Glomerular visceral epithelial cell (primary cell): ENCODE data around the gene MEIS1.

Source experiments
- DNase-seq: peaks from one replicate; pipeline ENCODE4 v3.0.0-alpha.2; 2016; ENCODE audit errors: extremely low spot score

The MEIS1 gene

DNA sequence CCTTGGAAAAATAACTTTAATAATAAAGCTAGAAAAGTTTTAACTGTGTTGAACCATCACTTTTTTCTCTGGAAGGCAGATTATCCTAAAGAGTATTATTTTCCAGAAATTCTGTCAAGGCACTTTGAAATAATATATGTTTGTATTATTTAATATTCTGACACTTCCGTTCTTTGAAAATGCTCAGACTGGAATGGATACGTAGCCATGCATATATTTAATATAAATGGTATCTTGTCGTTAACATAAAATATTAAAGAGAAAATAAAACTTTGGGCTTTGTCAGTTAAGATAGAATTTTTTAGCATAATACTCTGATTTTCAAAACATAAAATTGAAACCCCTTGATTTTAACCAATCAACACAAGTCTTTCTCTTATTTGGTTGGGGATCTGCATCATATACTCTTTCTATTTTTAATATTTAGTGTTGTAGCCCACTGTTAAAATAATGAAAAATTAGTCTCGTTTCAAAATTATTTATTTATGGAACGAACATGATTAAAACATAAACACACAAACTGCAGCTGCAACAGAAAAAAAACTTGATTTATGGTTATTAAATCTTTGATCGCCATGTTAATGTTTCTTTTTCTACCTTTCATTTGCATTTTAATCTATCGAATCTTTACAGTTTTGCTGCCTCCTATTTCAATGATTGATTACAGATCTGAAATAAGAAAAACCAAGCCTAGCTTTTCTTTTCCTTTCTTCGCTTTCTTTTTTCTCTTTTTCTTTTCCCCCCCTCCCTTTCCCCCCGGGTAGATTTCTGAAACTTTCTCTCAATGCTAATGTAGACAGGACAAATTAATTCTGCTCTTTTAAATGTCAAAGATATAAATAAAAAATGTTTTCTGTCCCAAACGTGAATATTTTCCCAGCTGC is 145.5 kb downstream of the MEIS1 start:
- no peak for DNase-seq

DNA sequence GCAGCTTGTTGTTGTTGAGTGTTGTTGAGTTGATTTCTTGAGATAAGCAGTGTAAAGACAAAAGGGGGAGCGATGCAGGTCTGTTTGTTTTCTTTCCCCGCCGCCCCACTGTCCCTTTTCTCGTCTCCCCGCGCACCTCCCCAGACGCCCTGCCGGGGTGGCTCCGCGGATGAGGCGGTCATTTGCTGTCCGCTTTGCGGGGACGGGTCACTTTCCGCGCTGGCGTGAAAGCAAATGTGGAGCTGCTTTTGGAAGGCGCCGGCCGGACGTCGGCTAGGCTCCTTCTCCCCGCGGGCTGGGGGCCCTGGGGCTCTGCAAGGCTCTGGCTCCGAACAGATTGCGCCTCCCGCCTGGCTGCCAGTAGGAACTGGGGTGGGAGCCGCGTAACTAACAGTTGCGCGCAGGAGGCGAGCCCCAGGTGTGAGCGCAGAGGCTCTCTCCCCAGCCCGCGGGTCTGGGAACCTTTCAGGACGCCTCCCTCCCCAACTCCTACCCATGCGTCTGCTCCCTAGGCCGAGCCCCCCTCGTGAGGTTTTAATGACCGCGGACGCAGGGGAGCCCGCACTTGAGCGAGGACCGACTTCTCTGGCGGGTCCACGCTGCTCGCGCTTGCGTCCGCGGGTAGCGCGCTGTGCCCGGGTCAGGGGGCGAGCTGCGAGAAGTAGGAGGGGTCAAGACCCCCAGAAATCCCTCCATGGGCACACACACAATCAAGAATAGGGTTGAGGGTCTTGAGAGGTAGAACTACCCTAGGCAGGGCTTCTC is 146.6 kb downstream of the MEIS1 start:
- DNase-seq, result no peak

DNA sequence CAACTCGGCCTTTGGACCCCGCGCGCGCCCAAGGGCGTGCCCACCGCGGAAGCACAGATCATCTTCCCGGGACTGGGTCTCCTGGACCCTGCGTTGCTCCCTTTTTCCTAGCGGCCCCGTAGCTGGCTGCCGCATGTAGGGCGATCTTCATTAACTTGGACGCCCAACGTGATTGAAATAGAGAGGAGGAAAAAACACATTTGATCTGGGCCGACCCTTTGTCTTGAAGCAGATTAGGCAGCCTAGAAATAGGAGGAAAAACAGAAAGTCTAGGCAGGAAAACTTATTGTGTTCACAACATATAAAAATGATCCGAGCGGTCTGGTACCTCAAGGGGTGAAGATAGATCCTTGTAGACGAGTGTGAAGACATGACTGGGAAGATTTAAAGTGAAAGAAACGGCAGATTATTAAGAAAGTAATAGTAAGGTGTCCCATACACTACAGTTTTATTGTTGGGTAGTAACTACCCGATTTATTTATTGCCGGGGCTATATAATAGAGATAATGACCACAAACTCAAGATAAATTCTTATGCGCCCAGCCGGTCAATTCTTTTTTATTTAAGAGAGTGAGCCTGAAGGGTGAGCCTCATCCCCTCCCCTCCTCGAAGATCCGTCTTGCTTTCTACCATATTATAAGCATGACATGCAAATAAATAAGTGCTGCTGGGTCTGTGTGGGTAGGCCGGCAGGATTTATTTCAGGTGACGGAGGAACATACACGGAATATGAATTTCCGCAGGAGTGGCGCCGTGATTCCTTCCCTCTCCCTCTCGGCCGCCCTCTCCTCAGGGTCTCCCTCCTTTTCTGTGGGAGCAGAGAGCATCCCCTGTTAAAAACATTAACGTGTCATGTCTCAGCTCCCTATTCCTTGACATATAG is 147.4 kb downstream of the MEIS1 start:
- DNase-seq, result no peak

DNA sequence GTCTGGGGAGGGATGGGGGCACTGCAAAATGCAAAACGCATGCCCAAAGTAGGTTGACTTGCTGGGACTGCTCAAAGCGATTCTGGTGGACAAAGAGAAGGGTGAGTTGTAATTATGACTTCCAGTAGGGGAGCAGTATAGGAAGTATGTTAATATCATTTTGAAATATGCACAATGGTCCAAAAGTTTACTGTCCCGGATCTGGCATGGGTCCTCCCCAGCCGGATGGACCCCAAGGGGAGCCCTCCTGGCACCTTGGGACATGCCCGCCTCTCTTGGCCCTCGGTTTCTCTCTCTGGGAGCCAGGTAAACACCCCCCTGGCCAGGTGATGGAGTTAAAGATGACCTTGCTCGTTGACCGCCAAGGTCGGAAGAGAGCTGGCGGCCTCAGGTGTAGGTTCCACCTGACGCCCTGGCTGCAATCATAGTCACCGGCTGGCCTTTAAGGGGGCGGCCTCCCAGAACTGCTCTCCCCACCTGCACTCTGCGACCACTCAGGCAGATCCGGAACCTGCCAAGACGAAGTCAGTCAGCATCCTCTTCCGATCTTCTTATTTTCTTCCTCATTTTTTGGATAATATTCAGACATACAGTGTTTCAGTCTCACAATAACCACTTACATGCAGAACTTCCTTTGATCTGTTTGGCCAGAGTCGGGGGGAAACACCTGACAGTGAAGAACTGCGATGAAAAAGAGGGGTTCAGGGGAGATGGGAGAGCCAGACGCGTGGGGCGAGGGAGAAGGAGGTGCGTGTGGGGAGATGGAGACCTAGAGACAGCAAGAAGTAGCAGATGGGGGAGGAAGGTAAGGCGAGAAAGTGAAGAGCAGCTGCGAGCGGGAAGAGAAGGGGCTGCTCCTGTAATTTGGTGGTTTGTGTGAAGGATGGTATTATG is 148.3 kb downstream of the MEIS1 start:
- DNase-seq, result no peak

DNA sequence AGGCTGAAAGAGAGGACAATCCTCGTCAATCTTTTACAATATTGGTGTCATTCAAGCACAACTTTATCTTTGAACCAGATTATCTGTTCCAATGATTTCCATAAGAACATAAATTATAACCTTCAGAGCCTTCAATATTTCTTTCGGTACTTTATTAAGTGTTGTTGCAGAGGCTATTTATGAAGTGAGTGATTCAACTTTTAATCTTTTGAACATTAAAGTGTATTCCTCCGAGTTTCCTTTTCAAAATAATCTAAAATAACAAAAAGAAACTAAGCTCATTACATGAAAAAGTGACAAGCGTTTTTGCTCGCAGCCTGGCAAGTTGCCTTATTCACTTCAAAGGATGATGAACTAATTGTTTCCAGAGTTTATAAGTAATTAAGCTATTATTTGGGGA is 149.0 kb downstream of the MEIS1 start:
- DNase-seq, result no peak

DNA sequence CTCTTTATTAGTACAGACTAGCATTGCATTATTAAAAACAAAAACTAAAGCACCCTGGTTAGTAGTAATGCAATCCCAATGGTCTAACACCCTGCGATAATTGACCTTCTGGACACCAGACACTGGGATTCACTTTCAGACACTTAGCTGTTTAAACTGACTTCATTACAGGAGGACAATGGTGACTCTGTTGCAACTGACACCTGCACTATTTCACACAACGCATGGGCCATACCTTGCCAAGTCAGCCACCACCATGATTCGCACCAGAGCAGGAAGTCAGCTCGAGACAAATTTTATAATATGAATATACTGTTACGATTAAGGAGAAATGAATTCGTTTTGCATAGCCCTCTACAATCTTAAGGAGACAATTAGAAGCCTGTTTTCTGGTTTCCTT is 150.7 kb downstream of the MEIS1 start:
- no peak for DNase-seq

DNA sequence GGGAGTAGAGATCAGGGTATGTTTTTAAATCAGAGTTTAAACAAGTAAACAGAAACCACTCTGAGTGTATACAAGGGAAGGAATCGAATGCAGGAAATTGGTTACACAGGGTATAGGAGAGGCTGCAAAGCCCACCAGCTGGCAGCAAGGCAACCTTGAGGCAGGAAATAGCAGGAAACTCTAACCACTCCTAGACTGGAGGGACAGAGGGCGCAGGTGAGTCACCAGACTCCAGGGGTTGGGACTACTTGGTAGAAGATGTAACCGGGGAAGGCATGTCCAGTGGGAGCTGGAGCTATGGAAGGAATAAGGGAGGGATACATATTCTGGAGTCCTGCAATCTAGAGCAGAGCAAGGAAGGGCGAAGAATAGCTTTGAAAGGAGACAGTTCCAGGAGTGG is 152.3 kb downstream of the MEIS1 start:
- no peak for DNase-seq

DNA sequence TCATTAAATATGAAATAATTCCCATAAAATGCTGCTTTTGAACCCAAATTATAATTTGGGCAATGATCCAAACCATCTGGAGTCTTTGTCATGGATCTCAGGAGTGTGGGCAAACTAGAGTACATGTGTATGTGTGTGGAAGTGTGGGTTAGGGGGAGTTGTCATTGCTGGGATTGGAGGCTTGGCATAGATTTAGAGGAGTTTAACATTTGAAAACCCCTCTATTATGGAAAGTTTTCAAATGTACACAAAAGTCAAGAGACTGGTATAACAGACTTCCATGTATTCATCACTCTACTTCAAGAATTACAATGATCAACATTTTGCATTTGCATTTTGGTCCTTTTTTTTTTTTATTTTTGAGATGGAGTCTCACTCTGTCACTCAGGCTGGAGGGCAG is 159.1 kb downstream of the MEIS1 start:
- no peak for DNase-seq

DNA sequence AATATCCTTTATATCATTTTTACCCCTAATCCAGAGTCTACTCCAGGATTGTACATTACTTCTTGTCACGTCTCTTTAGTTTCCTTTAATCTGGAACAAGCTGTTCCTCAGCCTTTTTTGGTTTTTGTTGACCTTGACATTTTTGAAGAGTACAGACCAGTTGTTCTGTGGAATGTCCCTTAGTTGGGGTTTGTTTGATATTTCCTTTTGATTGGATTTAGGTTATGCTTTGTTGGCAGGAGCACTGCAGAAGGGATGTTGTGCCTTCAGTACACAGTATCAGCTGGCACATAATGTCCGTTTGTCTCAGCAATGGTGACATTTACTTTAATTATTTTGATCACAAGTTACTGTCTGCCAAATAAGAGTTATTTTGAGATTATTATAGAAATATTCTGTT is 160.6 kb downstream of the MEIS1 start:
- DNase-seq, result no peak

DNA sequence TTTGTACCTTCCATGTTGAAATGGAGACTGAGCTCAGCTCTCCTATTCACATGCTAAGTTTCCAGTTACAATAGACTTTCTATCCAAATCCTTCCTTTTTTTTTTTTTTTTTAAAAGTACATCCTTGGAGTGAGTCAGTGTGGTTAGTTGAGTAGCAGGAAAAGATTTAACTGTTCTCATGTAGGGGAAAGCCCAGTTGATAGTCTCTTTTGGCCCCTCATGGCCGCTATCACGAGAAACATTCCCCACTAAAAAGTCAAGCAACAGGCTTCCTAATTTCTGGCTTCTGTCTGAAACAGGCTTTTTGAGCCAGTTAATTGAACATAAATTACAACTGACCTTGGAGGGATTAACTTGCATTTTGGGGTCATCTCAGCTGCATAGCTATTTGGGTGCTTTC is 161.3 kb downstream of the MEIS1 start:
- DNase-seq, result no peak

DNA sequence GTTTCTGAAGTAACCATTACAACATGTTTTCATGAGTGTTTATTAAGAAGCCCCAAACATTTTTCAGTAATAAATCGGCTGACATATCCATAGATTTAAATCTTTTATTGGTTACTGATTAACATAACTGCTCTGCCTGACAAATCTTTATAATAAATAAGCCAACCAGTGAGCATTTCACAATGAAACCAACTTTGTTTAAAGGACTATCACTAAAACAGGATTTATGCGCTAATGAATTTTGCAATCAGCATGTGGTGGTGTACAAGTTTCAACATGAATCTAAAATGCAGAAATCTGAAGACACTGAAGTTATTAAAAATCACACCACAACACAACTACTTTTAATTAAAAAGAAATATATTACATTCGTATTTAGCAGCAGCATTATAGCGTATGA is 166.7 kb downstream of the MEIS1 start:
- no peak for DNase-seq

DNA sequence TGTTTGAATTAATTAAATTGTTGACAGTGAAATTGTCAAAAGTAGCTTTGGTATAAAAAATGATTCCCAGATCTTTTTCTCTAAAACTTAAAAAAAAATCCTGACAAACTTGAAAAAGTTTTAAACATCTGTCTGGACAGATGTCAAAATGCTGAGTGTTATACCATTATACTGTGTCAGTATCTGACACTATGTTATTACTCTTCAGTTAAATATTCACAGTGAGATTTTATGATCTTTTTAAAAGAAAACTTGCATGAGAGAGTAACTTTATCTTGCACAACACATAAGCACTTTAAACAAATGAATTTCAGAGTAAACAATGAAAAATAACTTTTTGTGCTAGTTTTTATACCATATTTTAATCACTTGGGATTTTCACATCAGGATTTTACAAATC is 167.4 kb downstream of the MEIS1 start:
- no peak for DNase-seq

DNA sequence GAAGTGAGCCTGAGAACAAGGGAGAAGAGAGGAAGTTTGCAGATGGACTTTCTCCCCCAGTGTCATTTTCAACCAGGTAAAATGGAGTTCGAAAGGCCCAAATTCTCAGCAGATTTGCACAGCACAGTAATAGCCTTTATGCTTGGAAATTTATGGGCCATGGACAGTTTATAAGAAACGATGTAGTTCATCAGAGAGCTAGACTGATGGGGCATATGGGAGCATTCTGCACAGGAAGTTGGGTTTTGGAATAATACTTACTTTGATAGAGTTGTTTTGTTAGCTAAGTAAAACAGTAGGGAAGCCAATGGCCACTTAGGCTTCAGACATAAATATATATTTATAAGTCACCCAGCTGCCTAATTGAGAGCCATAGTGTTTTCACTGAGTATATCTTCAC is 169.4 kb downstream of the MEIS1 start:
- DNase-seq, result no peak

DNA sequence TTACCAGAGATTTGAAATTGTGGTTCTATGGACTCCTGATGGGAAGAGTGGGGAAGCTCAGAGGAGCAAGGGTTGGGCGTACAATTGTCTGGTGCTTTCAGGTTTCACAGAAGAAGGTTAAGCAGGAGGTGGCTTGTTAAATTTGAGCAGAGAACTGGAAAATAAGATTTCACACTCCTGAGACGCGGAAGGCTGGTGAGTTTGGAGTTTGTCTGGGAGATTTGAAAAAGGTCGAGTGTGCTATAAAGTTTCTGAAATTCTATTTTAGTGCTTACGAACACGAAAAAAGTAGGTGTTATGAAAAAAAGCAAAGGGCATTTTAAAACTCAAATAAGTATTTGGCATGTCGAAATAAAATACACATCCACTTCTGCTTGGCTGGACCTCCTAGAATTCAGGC is 170.1 kb downstream of the MEIS1 start:
- DNase-seq, result no peak

DNA sequence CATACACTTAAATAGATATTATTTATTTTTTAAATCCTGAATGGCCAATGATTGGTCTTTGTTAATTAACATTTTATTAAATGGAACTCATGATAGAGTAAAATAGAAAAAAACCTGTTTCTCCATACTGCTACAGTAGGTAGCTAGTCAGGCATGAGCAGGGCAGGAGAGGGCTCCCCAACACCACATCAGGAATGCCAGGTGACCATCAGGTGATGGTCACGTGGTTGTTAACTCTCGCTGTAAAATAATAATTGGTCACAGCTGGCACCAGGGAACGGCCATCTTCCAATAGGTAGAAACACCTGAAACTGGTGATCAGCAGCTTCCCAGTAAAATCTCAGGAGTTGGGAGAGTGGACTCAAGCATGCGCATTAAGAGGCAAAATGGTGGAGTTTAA is 172.2 kb downstream of the MEIS1 start:
- DNase-seq, result no peak
